Panc1 (cell line): ENCODE measurements around the gene ZNF410. TPM values are rescaled to one million over a fixed set of nuclear protein-coding genes. Genes with fewer than 3 reads are reported as not detected.

Experiments used
- ATAC-seq: fragments of 200-7000 bp; cut with Tn5 transposase; 2 replicates; pipeline ENCODE4 v1.9.1; 2020; ENCODE audit warnings: mild to moderate bottlenecking, moderate library complexity
- BruUV-seq: library from RNA; stranded (reverse); fragments of 400-500 nt; replicated peaks from 2 replicates; lab custom pipeline; 2021; lab: Mats Ljungman, UMichigan
- CTCF ChIA-PET: fragments of 300-600 bp; sonication (Branson Sonifier 250); formaldehyde crosslinking; loops from one replicate; lab custom pipeline; 2022; ENCODE audit warnings: antibody characterized with exemption; lab: Charles Lee
- POLR2A ChIA-PET: fragments of 300-600 bp; sonication (Branson Sonifier 250); formaldehyde crosslinking; loops from one replicate; lab custom pipeline; 2022; ENCODE audit warnings: antibody characterized with exemption; lab: Charles Lee
- DNase-seq: peaks from one replicate; pipeline ENCODE4 v3.0.0-alpha.2; 2010; ENCODE audit warnings: low read depth, low spot score
- H3K27ac ChIP-seq: 2 replicates; pipeline ENCODE4 v1.5.1; 2011; ENCODE audit warnings: mild to moderate bottlenecking, low read length, inconsistent platforms
- H3K27me3 ChIP-seq: fragments of 200-500 bp; sonication (Bioruptor generic); 2 replicates; pipeline ENCODE4 v1.6.0; 2014; ENCODE audit warnings: low read length, inconsistent platforms; ENCODE audit not compliant: control insufficient read depth, insufficient read depth
- H3K36me3 ChIP-seq: fragments of 200-500 bp; sonication (Bioruptor generic); 2 replicates; pipeline ENCODE4 v1.5.1; 2014; ENCODE audit warnings: inconsistent platforms, mild to moderate bottlenecking, low read length, moderate library complexity; ENCODE audit not compliant: control insufficient read depth, insufficient read depth
- H3K4me1 ChIP-seq: 2 replicates; pipeline ENCODE4 v1.5.1; 2011; ENCODE audit warnings: inconsistent platforms, mild to moderate bottlenecking, low read length, moderate library complexity; ENCODE audit not compliant: control insufficient read depth, insufficient read depth
- H3K4me3 ChIP-seq, 2 experiments: 2 replicates each; pipeline ENCODE4 v1.5.1; 2011 to 2012; ENCODE audit warnings: low read depth in 2 of 2, low read length in 2 of 2, mild to moderate bottlenecking in 2 of 2, inconsistent platforms in 1 of 2, moderate library complexity in 1 of 2
- H3K9me3 ChIP-seq: fragments of 200-500 bp; sonication (Bioruptor generic); 2 replicates; pipeline ENCODE4 v1.5.1; 2014; ENCODE audit warnings: low read depth, mild to moderate bottlenecking, inconsistent platforms, low read length, moderate library complexity; ENCODE audit not compliant: control insufficient read depth, insufficient read depth
- POLR2AphosphoS5 ChIP-seq: IDR thresholded peaks from 2 replicates; pipeline ENCODE4 v1.6.1; 2012; ENCODE audit warnings: mild to moderate bottlenecking, low read depth, low read length, moderate library complexity
- REST ChIP-seq, 2 experiments: IDR thresholded peaks; 2 replicates each; pipeline ENCODE4 v1.6.1; 2011 to 2012; ENCODE audit warnings: low read depth in 2 of 2, control low read depth in 1 of 2, low read length in 1 of 2, mild to moderate bottlenecking in 1 of 2, moderate library complexity in 1 of 2; ENCODE audit not compliant: insufficient read depth in 1 of 2
- SIN3A ChIP-seq: IDR thresholded peaks from 2 replicates; pipeline ENCODE4 v1.6.1; 2012; ENCODE audit warnings: low read depth, mild to moderate bottlenecking, low read length, moderate library complexity, borderline replicate concordance; ENCODE audit not compliant: insufficient read depth
- TCF7L2 ChIP-seq: IDR thresholded peaks from 2 replicates; pipeline ENCODE4 v1.6.1; 2011; ENCODE audit warnings: mild to moderate bottlenecking, low read depth, low read length, inconsistent platforms
- in situ Hi-C: cut with HindIII; loops from 2 replicates; pipeline ENCODE4 v1.10.0; 2016; ENCODE audit warnings: low sequenced_read_pairs, low pct_unique_long_range_greater_than_20kb
- intact Hi-C: fragments of 100-400 bp; cut with micrococcal nuclease; formaldehyde crosslinking; loops from one replicate; pipeline ENCODE4 v1.10.0; 2022; ENCODE audit not compliant: unreplicated experiment
- total RNA-seq: library from RNA; stranded (reverse); gene quantifications from one replicate; pipeline ENCODE4 v1.2.1, GENCODE V29; 2021; ENCODE audit not compliant: unreplicated experiment
- TF ChIP-seq, protein P1 (sequence below): fragments of 450-650 bp; IDR thresholded peaks from 2 replicates; pipeline ENCODE4 v1.5.1; 2017; ENCODE audit warnings: mild to moderate bottlenecking

Gene ZNF410
- total RNA-seq, 1 experiment from 2014 or later, result 31.2 TPM

DNA sequence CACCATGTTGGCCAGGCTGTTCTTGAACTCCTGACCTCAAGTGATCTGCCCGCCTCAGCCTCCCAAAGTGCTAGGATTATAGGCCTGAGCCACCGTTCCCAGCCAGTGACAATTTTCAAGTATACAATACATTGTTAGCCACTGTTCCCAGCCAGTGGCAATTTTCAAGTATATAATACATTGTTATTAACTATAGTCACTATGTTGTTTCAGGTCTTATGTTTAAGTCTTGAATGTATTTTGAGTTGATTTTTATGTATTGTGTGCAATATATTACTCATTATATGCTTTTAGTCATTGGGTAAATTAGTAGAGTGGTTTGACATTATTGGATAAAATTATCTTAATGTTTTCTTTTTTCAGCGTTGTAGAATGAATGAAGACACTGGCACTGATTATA, 13.0 kb upstream of the ZNF410 start:
- TF ChIP-seq, protein P1, sequence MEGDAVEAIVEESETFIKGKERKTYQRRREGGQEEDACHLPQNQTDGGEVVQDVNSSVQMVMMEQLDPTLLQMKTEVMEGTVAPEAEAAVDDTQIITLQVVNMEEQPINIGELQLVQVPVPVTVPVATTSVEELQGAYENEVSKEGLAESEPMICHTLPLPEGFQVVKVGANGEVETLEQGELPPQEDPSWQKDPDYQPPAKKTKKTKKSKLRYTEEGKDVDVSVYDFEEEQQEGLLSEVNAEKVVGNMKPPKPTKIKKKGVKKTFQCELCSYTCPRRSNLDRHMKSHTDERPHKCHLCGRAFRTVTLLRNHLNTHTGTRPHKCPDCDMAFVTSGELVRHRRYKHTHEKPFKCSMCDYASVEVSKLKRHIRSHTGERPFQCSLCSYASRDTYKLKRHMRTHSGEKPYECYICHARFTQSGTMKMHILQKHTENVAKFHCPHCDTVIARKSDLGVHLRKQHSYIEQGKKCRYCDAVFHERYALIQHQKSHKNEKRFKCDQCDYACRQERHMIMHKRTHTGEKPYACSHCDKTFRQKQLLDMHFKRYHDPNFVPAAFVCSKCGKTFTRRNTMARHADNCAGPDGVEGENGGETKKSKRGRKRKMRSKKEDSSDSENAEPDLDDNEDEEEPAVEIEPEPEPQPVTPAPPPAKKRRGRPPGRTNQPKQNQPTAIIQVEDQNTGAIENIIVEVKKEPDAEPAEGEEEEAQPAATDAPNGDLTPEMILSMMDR, result no peak
- TF ChIP-seq SIN3A (no peak), REST (IDR thresholded peaks at IDR 0.05; ENCODE audit: insufficient read depth in 1 of 2, low read depth in 2 of 2, low read length in 1 of 2) (no peak), TCF7L2 (no peak), POLR2AphosphoS5 (no peak)
- Histone ChIP-seq H3K4me1 (no peaks in the 10 kb centered on the region), H3K4me3 (no peak overlapping the region), H3K9me3 (no peaks in the 10 kb centered on the region), H3K36me3 (no peaks in the 10 kb centered on the region), H3K27ac (no peak overlapping the region), H3K27me3 (no peaks in the 10 kb centered on the region)
- in situ Hi-C loops (no loop called here), intact Hi-C loops (no loop called here)
- ChIA-PET POLR2A (no interaction called here), CTCF (no interaction called here)
- no peak for ATAC-seq
- BruUV-seq, result no TSS peak
- DNase-seq, result no peak

GRCh38 chr14:73877790-73878189, 8.9 kb upstream of the ZNF410 start:
- TF ChIP-seq, protein P1, result no peak
- TF ChIP-seq TCF7L2, result no peak
- no peak for TF ChIP-seq SIN3A
- no peak for TF ChIP-seq REST (IDR thresholded peaks at IDR 0.05; ENCODE audit: insufficient read depth in 1 of 2, low read depth in 2 of 2, low read length in 1 of 2)
- TF ChIP-seq POLR2AphosphoS5, result no peak
- Histone ChIP-seq H3K4me1 (no peaks in the 10 kb centered on the region), H3K27me3 (no peaks in the 10 kb centered on the region), H3K27ac (no peak overlapping the region), H3K36me3 (no peaks in the 10 kb centered on the region), H3K9me3 (no peaks in the 10 kb centered on the region), H3K4me3 (no peak overlapping the region)
- intact Hi-C loops (no loop called here), in situ Hi-C loops (no loop called here)
- ATAC-seq (no peak), DNase-seq (no peak)
- ChIA-PET CTCF (no interaction called here), POLR2A (interaction anchor here (0.5 kb wide), 1 partner anchor 56 kb away, joined by 6 read pairs; no protein-coding TSS in a partner anchor)
- BruUV-seq, result no TSS peak
